ENCODE measurements around the gene STK25. TPM values are rescaled to one million over a fixed set of nuclear protein-coding genes. Genes with fewer than 3 reads are reported as not detected.

The STK25 gene
- total and polyA plus RNA-seq, 2 donors (not counting 1 experiment from before 2014, with no cell fraction given): 168 to 197 TPM

DNA sequence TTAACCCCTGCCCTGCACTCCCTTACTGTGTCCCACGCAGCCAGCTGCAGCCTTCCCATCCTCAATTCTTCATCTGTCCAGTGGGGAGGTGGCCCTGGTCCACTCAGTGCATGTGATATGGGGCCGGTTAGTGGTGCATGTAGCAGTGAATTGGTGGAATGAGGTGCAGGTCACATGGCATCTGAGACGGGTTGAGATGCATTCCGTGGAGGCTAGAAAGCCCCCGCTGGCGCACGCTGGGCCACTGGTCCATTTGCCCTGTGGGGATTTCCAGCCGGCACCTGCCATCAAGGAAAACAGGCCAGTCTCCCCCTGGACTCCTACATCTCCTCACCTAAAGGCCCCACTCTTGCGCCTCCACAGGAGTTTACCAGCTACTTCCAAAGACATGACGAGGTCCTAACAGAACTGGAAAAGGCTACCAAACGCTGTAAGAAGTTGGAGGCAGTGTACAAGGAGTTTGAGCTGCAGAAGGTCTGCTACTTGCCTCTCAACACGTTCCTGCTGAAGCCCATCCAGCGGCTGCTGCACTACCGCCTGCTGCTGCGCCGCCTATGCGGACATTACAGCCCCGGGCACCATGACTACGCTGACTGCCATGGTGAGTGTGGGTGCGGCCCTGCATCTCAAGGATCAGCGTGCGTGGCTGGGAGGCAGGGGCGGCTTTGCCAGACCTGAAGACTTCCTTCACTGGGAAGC is 40.5 kb downstream of the STK25 start:
- H3K36me3 ChIP-seq (ENCODE audit: control insufficient read depth, insufficient read depth, low read length): no peaks in the 10 kb centered on the region
- no peaks in the 10 kb centered on the region for H4K20me1 ChIP-seq (ENCODE audit: control insufficient read depth, extremely low read depth, insufficient read depth, low read length)
- no peak for DNase-seq (ENCODE audit: low read depth in 2 of 2)
- no peak overlapping the region for H3K27ac ChIP-seq (ENCODE audit: insufficient read depth, low read length)
- no peak overlapping the region for H3K4me2 ChIP-seq (ENCODE audit: extremely low read depth, insufficient read depth, low read length)
- H2AFZ ChIP-seq (ENCODE audit: low read length): no peak overlapping the region
- TF ChIP-seq CTCF (conservative IDR thresholded peaks at IDR 0.05 in 1 of 2, IDR thresholded peaks at IDR 0.05 in 1 of 2; ENCODE audit: low read depth in 1 of 2, low read length in 2 of 2) (no peak), EZH2 (IDR thresholded peaks at IDR 0.05; ENCODE audit: low read length, missing control alignments) (no peak)
- H3K79me2 ChIP-seq (ENCODE audit: control insufficient read depth, insufficient read depth, low read length): no peaks in the 10 kb centered on the region
- no peaks in the 10 kb centered on the region for H3K27me3 ChIP-seq (ENCODE audit: control insufficient read depth, insufficient read depth, low read length)
- no peaks in the 10 kb centered on the region for H3K9me3 ChIP-seq (ENCODE audit: control insufficient read depth, insufficient read depth, low read depth, low read length)
- no peak overlapping the region for H3K4me3 ChIP-seq (replicated peaks in 1 of 4; ENCODE audit: control extremely low read depth in 1 of 4, insufficient read depth in 1 of 4, low read depth in 3 of 4, low read length in 4 of 4)
- no peaks in the 10 kb centered on the region for H3K4me1 ChIP-seq (ENCODE audit: control insufficient read depth, extremely low read depth, insufficient read depth, low read length)
- H3K9ac ChIP-seq (ENCODE audit: insufficient read depth, low read length): no peak overlapping the region

DNA sequence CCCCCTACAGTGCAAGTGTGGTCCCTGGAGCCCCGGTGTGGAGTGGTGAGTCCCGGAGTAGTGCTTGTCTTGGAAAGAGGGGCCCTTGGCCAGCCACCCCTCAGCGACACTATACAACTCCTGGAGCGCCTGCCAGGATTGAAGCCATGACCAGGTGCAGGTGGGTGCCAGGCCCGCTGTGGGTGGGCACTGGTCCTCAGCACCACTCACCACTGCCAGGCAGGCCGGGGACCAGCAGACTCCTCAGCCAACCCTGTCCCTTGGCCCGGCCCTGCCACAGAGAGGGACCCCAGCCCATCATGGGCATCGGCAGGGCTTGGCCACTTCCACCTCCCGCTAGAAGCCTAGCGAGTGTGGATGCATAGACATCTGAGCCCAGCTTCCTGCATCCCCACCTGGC is 42.2 kb downstream of the STK25 start:
- Histone ChIP-seq H3K36me3 (ENCODE audit: control insufficient read depth, insufficient read depth, low read length) (no peaks in the 10 kb centered on the region), H3K9ac (ENCODE audit: insufficient read depth, low read length) (no peak overlapping the region), H3K4me1 (ENCODE audit: control insufficient read depth, extremely low read depth, insufficient read depth, low read length) (no peaks in the 10 kb centered on the region), H3K9me3 (ENCODE audit: control insufficient read depth, insufficient read depth, low read depth, low read length) (no peaks in the 10 kb centered on the region), H2AFZ (ENCODE audit: low read length) (no peak overlapping the region), H3K79me2 (ENCODE audit: control insufficient read depth, insufficient read depth, low read length) (no peaks in the 10 kb centered on the region), H3K4me3 (replicated peaks in 1 of 4; ENCODE audit: control extremely low read depth in 1 of 4, insufficient read depth in 1 of 4, low read depth in 3 of 4, low read length in 4 of 4) (no peak overlapping the region), H4K20me1 (ENCODE audit: control insufficient read depth, extremely low read depth, insufficient read depth, low read length) (no peaks in the 10 kb centered on the region), H3K4me2 (ENCODE audit: extremely low read depth, insufficient read depth, low read length) (no peak overlapping the region), H3K27ac (ENCODE audit: insufficient read depth, low read length) (no peak overlapping the region), H3K27me3 (ENCODE audit: control insufficient read depth, insufficient read depth, low read length) (no peaks in the 10 kb centered on the region)
- no peak for DNase-seq (ENCODE audit: low read depth in 2 of 2)
- TF ChIP-seq CTCF (conservative IDR thresholded peaks at IDR 0.05 in 1 of 2, IDR thresholded peaks at IDR 0.05 in 1 of 2; ENCODE audit: low read depth in 1 of 2, low read length in 2 of 2) (no peak), EZH2 (IDR thresholded peaks at IDR 0.05; ENCODE audit: low read length, missing control alignments) (no peak)

- no peak overlapping the region for H3K4me3 ChIP-seq (replicated peaks in 1 of 4; ENCODE audit: control extremely low read depth in 1 of 4, insufficient read depth in 1 of 4, low read depth in 3 of 4, low read length in 4 of 4)
- TF ChIP-seq CTCF (conservative IDR thresholded peaks at IDR 0.05 in 1 of 2, IDR thresholded peaks at IDR 0.05 in 1 of 2; ENCODE audit: low read depth in 1 of 2, low read length in 2 of 2) (no peak), EZH2 (IDR thresholded peaks at IDR 0.05; ENCODE audit: low read length, missing control alignments) (no peak)
- no peaks in the 10 kb centered on the region for H3K36me3 ChIP-seq (ENCODE audit: control insufficient read depth, insufficient read depth, low read length)
- no peaks in the 10 kb centered on the region for H3K4me1 ChIP-seq (ENCODE audit: control insufficient read depth, extremely low read depth, insufficient read depth, low read length)
- no peak for DNase-seq (ENCODE audit: low read depth in 2 of 2)
- H3K27ac ChIP-seq (ENCODE audit: insufficient read depth, low read length): no peak overlapping the region
- H3K9me3 ChIP-seq (ENCODE audit: control insufficient read depth, insufficient read depth, low read depth, low read length): no peaks in the 10 kb centered on the region
- no peaks in the 10 kb centered on the region for H3K27me3 ChIP-seq (ENCODE audit: control insufficient read depth, insufficient read depth, low read length)
- H3K79me2 ChIP-seq (ENCODE audit: control insufficient read depth, insufficient read depth, low read length): no peaks in the 10 kb centered on the region
- no peak overlapping the region for H3K9ac ChIP-seq (ENCODE audit: insufficient read depth, low read length)
- no peak overlapping the region for H2AFZ ChIP-seq (ENCODE audit: low read length)
- no peaks in the 10 kb centered on the region for H4K20me1 ChIP-seq (ENCODE audit: control insufficient read depth, extremely low read depth, insufficient read depth, low read length)
- H3K4me2 ChIP-seq (ENCODE audit: extremely low read depth, insufficient read depth, low read length): no peak overlapping the region
Measured at GRCh38 chr2:241465543-241465942, 42.8 kb downstream of the STK25 start.

All from fibroblast of lung (primary cell).